ENCODE data around the gene CTU2.
"Not testable (repeated sequence)": the region's sequence is repeated elsewhere in the genome, so short reads cannot be mapped to it uniquely, and the experiment has no call there.

Gene CTU2
- 17.1 to 51.6 (median 25.6) reads per million in 9 experiments for total RNA-seq

- ATAC-seq (replicated peaks), result peak; percentile 66
- Mint-ChIP-seq H3K27me3 (no peaks in the 10 kb centered on the region), H3K9me3 (no peaks in the 10 kb centered on the region), H3K27ac (peak within 1 kb of the TSS; percentile 90 to 99), H3K4me1 (ENCODE audit: low read depth in 2 of 2) (peaks cover 33 to 57% of the 10 kb centered on the region in 2 donors), H3K36me3 (ENCODE audit: insufficient read depth) (peaks cover 51% of the 10 kb centered on the region), H3K4me3 (peak within 1 kb of the TSS; percentile 95 to 100)
- peak; percentile 91 to 94 (median 92) for DNase-seq
Observed at GRCh38 chr16:88706229-88706964, at the start of gene CTU2, which contains the start of gene RNF166. CTU2 (plus strand) TSS chr16:88706503; CDS start chr16:88706531, 28 bp downstream. RNF166 (minus strand) TSS chr16:88706408; CDS start chr16:88706325, 83 bp downstream.

DNA sequence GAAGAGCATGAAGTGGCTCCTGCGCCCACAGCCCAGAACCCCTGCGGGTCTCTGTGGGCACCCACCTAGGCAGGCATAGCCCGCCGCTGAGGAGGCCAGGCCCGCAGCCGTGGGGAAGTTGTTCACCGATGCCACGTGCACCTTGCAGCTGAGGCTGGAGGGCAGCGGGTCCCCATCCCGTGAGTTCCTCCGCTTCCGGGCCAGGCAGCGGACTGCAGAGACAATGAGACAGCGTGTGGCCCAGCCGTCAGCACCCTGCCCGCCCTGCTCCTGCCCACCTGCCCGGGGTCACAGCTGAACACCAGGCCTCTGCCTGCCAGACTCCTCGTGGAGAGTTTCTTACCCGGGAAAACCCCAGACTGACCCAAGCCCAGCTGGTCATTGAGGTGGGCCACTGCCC, 48.9 kb upstream of the CTU2 start:
- DNase-seq (no peak), ATAC-seq (replicated peaks) (no peak)
- no peaks in the 10 kb centered on the region for H3K27me3 Mint-ChIP-seq
- no peak overlapping the region for H3K27ac Mint-ChIP-seq
- no peak overlapping the region for H3K4me3 Mint-ChIP-seq
- no peaks in the 10 kb centered on the region for H3K9me3 Mint-ChIP-seq
- H3K36me3 Mint-ChIP-seq (ENCODE audit: insufficient read depth), result peaks cover 47% of the 10 kb centered on the region
- H3K4me1 Mint-ChIP-seq (ENCODE audit: low read depth in 2 of 2), result peaks cover 6 to 18% of the 10 kb centered on the region in 2 donors

GRCh38 chr16:88658714-88659113, 47.6 kb upstream of the CTU2 start:
- Mint-ChIP-seq H3K27ac (peak overlapping the region in 1 of 2 donors; percentile 29), H3K36me3 (ENCODE audit: insufficient read depth) (peaks cover 52% of the 10 kb centered on the region), H3K4me3 (no peak overlapping the region), H3K9me3 (no peaks in the 10 kb centered on the region), H3K4me1 (ENCODE audit: low read depth in 2 of 2) (peaks cover 6 to 14% of the 10 kb centered on the region in 2 donors), H3K27me3 (no peaks in the 10 kb centered on the region)
- DNase-seq (no peak), ATAC-seq (replicated peaks) (no peak)

DNA sequence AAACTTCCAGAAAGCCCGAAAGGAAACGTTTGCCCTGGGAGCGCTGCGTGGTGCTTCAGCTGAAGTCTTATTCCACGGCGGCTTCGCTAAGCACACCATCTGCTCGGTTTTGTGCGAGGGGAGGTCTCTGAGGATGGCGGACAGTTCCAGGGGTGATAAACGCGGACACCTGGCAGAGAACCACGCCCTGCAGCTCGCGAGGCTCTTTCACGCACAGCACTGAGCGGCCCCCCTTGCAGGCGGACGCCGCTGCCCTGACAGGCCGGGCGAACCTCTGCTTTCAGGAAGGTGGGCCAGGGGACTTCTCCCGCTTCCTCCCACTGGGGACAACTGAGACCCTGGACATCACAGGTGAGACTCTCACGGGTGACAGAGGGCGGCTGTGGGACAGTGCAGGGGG, 47.1 kb upstream of the CTU2 start:
- peaks cover 6 to 14% of the 10 kb centered on the region in 2 donors for H3K4me1 Mint-ChIP-seq (ENCODE audit: low read depth in 2 of 2)
- H3K27ac Mint-ChIP-seq, result peak overlapping the region in 1 of 2 donors; percentile 29
- no peak for DNase-seq

DNA sequence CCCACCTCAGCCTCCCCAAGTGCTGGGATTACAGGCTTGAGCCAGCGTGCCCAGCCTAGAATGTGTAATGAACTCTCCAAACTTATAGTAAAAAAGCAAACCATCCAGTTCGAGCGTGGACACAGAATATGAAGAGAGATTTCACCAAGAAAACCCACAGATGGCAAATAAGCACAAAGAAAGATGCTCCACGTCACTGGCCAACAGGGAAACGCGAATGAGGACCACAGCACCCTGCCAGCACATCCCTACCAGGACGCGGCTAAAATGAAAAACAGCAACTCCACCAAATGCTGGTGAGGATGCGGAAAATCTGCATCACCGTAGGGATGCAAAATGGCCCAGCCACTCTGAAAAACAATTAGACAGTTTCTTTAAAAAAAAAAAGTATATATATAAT, 44.8 kb upstream of the CTU2 start:
- peaks cover 33% of the 10 kb centered on the region for H3K36me3 Mint-ChIP-seq (ENCODE audit: insufficient read depth)
- no peaks in the 10 kb centered on the region for H3K27me3 Mint-ChIP-seq
- no peaks in the 10 kb centered on the region for H3K9me3 Mint-ChIP-seq
- ATAC-seq (replicated peaks) (no peak), DNase-seq (no peak)
- H3K4me3 Mint-ChIP-seq, result peak overlapping the region; percentile 87 to 96
- H3K27ac Mint-ChIP-seq, result peak overlapping the region in 1 of 2 donors; percentile 97
- H3K4me1 Mint-ChIP-seq (ENCODE audit: low read depth in 2 of 2), result peaks cover 6 to 9% of the 10 kb centered on the region in 2 donors

More for the DNA sequence above, 47.1 kb upstream of the CTU2 start:
- H3K36me3 Mint-ChIP-seq (ENCODE audit: insufficient read depth), result peaks cover 48% of the 10 kb centered on the region
- ATAC-seq (replicated peaks), result no peak
- H3K27me3 Mint-ChIP-seq, result no peaks in the 10 kb centered on the region
- H3K9me3 Mint-ChIP-seq, result no peaks in the 10 kb centered on the region
- H3K4me3 Mint-ChIP-seq, result no peak overlapping the region

- no peaks in the 10 kb centered on the region for H3K27me3 Mint-ChIP-seq
- H3K9me3 Mint-ChIP-seq, result no peaks in the 10 kb centered on the region
- DNase-seq (no peak), ATAC-seq (replicated peaks) (peak; percentile 2)
- peaks cover 6 to 9% of the 10 kb centered on the region in 2 donors for H3K4me1 Mint-ChIP-seq (ENCODE audit: low read depth in 2 of 2)
- H3K27ac Mint-ChIP-seq, result peak overlapping the region; percentile 94 to 97
- H3K4me3 Mint-ChIP-seq, result peak overlapping the region; percentile 87 to 96
- peaks cover 29% of the 10 kb centered on the region for H3K36me3 Mint-ChIP-seq (ENCODE audit: insufficient read depth)
Observed at GRCh38 chr16:88662222-88662842, 44.0 kb upstream of the CTU2 start.

DNA sequence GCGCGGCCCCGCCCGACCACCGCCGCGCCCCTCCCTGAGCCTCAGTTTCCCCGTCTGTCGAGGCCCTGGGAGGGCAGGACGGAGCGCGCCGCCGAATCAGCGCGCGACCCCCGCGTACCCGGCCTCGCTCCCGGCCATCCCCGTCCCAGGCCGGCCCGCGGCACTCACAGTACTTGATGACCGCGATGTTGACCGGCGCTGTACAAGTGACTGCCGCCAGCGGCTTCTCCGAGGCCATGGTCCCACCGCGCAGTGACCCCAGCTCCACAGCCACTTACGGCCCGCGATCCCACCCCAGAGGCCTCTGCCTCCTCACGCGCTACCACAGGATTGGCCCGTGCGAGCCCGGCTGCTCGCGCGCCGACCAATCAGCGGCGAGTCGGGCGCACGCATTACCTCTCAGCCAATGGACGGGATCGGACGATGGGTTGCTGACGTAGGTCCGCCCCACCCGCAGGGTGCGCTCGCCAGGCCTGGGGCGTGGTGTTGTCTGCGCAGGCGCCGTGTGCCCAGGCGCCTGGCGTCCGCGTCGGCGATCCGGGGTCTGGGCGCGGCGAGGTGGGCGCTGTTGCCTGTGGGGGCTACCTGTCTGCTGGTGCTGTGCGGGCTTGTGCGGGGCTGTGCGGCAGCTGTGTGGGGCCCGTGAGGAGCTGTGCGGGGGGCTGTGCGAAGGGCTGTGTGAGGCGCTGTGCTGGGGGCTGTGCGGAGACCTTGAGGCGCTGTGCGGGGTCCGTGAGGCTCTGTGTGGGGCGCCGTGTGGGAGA, 43.3 kb upstream of the CTU2 start, which contains the start of gene MVD:
MVD (minus strand) TSS at position 249 of the 764 bp plus-strand sequence; CDS start at position 238, 11 bp downstream.
- peak; percentile 92 to 93 (median 92) for DNase-seq
- H3K27ac Mint-ChIP-seq, result peak within 1 kb of the TSS; percentile 94 to 97
- peaks cover 28% of the 10 kb centered on the region for H3K36me3 Mint-ChIP-seq (ENCODE audit: insufficient read depth)
- H3K4me3 Mint-ChIP-seq, result peak within 1 kb of the TSS; percentile 87 to 96
- peaks cover 6 to 9% of the 10 kb centered on the region in 2 donors for H3K4me1 Mint-ChIP-seq (ENCODE audit: low read depth in 2 of 2)
- no peaks in the 10 kb centered on the region for H3K9me3 Mint-ChIP-seq
- peak; percentile 97 for ATAC-seq (replicated peaks)
- no peaks in the 10 kb centered on the region for H3K27me3 Mint-ChIP-seq

GRCh38 chr16:88665148-88665547, 41.2 kb upstream of the CTU2 start:
- H3K4me1 Mint-ChIP-seq (ENCODE audit: low read depth in 2 of 2), result peaks cover 6 to 12% of the 10 kb centered on the region in 2 donors
- peak overlapping the region; percentile 21 to 38 for H3K4me3 Mint-ChIP-seq
- ATAC-seq (replicated peaks) (no peak), DNase-seq (no peak)
- no peaks in the 10 kb centered on the region for H3K9me3 Mint-ChIP-seq
- H3K27me3 Mint-ChIP-seq, result no peaks in the 10 kb centered on the region
- H3K36me3 Mint-ChIP-seq (ENCODE audit: insufficient read depth), result peaks cover 16% of the 10 kb centered on the region
- no peak overlapping the region for H3K27ac Mint-ChIP-seq

- Mint-ChIP-seq H3K27ac (no peak overlapping the region), H3K27me3 (no peaks in the 10 kb centered on the region), H3K9me3 (no peaks in the 10 kb centered on the region), H3K36me3 (ENCODE audit: insufficient read depth) (peaks cover 13% of the 10 kb centered on the region), H3K4me3 (no peak overlapping the region), H3K4me1 (ENCODE audit: low read depth in 2 of 2) (peaks cover 6 to 12% of the 10 kb centered on the region in 2 donors)
- DNase-seq (no peak), ATAC-seq (replicated peaks) (no peak)
Observed at GRCh38 chr16:88665570-88665969, 40.7 kb upstream of the CTU2 start.

DNA sequence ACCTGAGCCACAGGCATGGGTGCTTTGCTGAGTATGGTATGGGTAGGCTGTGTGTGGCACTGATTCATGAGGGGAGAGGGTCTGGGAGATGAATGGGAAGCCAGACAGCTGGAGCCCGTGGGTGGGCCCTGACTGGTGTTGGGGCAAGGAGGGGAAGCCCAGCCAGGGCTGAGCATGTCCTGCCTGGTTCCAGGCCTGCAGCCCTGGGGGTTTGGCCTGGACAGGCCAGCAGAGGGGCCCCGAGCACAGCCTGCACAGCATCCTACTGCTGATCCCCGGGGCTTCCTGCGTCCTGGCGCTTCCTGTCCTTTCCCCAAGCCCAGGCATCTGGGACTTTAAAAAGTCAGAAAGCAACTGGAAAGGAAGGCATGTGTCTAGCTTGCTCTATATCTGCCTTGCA, 38.8 kb upstream of the CTU2 start:
- no peaks in the 10 kb centered on the region for H3K9me3 Mint-ChIP-seq
- no peak for ATAC-seq (replicated peaks)
- no peaks in the 10 kb centered on the region for H3K27me3 Mint-ChIP-seq
- DNase-seq, result no peak
- H3K36me3 Mint-ChIP-seq (ENCODE audit: insufficient read depth), result peaks cover 13% of the 10 kb centered on the region
- no peak overlapping the region for H3K4me3 Mint-ChIP-seq
- peaks cover 0 to 5% of the 10 kb centered on the region in 2 donors for H3K4me1 Mint-ChIP-seq (ENCODE audit: low read depth in 2 of 2)
- H3K27ac Mint-ChIP-seq, result no peak overlapping the region

DNA sequence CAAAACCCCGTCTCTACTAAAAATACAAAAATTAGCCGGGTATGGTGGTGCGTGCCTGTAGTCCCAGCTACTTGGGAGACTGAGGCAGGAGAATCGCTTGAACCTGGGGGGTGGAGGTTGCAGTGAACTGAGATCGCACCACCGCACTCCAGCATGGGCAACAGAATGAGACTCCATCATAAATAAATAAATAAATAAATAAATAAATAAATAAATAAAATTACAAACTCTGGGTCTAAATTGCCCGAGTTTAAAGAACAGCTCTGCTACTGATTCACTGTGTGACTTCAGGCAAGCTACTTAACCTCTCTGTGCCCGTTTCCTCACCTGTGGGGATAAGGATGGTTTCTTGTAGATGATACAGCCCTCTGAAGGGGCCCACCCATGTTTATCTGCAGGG, 36.8 kb upstream of the CTU2 start:
- not testable (repeated sequence) for H3K36me3 Mint-ChIP-seq (ENCODE audit: insufficient read depth)

DNA sequence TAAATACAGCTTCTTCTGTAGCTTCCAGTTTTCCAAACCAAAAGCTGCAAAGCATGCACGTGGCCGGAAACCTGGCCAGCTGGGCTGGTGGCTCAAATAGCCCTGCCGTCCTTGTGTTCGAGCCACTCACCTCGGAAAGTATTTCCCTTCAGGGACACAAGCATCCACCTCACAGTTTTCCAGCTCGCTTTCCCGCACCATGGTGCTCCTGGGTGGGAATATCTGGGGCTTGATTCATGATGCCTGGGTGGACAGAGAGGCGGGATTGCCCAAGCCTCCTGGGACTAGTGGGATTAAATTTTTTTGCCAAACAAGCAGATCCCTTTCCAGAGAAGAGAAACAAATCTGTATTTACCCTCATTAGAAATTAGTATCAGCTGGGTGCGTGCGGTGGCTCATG, 36.3 kb upstream of the CTU2 start:
- ATAC-seq (replicated peaks) (no peak), DNase-seq (no peak)
- no peak overlapping the region for H3K4me3 Mint-ChIP-seq
- no peaks in the 10 kb centered on the region for H3K9me3 Mint-ChIP-seq
- H3K4me1 Mint-ChIP-seq (ENCODE audit: low read depth in 2 of 2), result peaks cover 0 to 9% of the 10 kb centered on the region in 2 donors
- H3K27ac Mint-ChIP-seq, result no peak overlapping the region
- H3K36me3 Mint-ChIP-seq (ENCODE audit: insufficient read depth), result no peaks in the 10 kb centered on the region
- H3K27me3 Mint-ChIP-seq, result no peaks in the 10 kb centered on the region

More for the DNA sequence above, 36.8 kb upstream of the CTU2 start:
- not testable (repeated sequence) for DNase-seq; H3K4me3 Mint-ChIP-seq; ATAC-seq (replicated peaks); H3K9me3 Mint-ChIP-seq; H3K4me1 Mint-ChIP-seq (ENCODE audit: low read depth in 2 of 2); H3K27ac Mint-ChIP-seq; H3K27me3 Mint-ChIP-seq

DNA sequence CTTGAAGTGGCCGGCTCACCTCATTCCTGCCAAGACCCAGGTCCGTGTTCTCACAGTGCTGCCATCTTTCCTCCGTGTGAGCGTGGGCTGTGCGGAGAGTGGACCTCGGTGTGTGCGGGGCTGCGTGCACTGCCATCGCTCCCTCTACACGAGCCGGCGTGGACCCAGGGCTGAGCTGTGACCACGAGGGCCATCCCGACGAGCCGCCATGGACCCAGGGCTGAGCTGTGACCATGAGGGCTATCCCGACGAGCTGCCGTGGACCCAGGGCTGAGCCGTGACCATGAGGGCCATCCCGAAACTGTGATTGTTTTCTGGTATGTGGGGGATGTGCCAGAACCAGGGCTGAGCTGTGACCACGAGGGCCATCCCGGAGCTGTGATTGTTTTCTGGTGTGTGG, 34.5 kb upstream of the CTU2 start:
- no peak for DNase-seq
- Mint-ChIP-seq H3K4me1 (ENCODE audit: low read depth in 2 of 2) (peaks cover 0 to 9% of the 10 kb centered on the region in 2 donors), H3K4me3 (no peak overlapping the region), H3K27me3 (no peaks in the 10 kb centered on the region), H3K9me3 (no peaks in the 10 kb centered on the region), H3K27ac (no peak overlapping the region), H3K36me3 (ENCODE audit: insufficient read depth) (peaks cover 2% of the 10 kb centered on the region)
- no peak for ATAC-seq (replicated peaks)

Measured in effector memory CD8-positive, alpha-beta T cell (primary cell).